ENCODE data around the gene SORL1.

GRCh38 chr11:121634273-121634672, 182.2 kb downstream of the SORL1 start:
- TF ChIP-seq TCF12 (IDR thresholded peaks at IDR 0.05; ENCODE audit: low read depth) = no peak
- TF ChIP-seq RAD21 (IDR thresholded peaks at IDR 0.05; ENCODE audit: low read depth) = no peak
- no peak for TF ChIP-seq EP300 (IDR thresholded peaks at IDR 0.05; ENCODE audit: borderline replicate concordance)
- no peak for TF ChIP-seq TAF1 (IDR thresholded peaks at IDR 0.05; ENCODE audit: low read depth)
- TF ChIP-seq TEAD4 (IDR thresholded peaks at IDR 0.05) = no peak
- no peak for TF ChIP-seq REST (IDR thresholded peaks at IDR 0.05; ENCODE audit: low read depth)
- TF ChIP-seq ZBTB7A (IDR thresholded peaks at IDR 0.05; ENCODE audit: low read depth) = no peak
- no peak for TF ChIP-seq NFIC (IDR thresholded peaks at IDR 0.05)
- no peak for TF ChIP-seq YY1 (IDR thresholded peaks at IDR 0.05; ENCODE audit: low read depth)
- no peak for TF ChIP-seq CEBPB (IDR thresholded peaks at IDR 0.05)
- TF ChIP-seq MAX (IDR thresholded peaks at IDR 0.05) = no peak
- no peak for TF ChIP-seq FOXM1 (IDR thresholded peaks at IDR 0.05; ENCODE audit: borderline replicate concordance, low read depth)
- no peak for TF ChIP-seq CREB1 (IDR thresholded peaks at IDR 0.05; ENCODE audit: low read depth)
